Middle frontal gyrus (tissue), 1 donor: ENCODE results near the gene NOPCHAP1.
"Not testable (repeated sequence)": the region's sequence is repeated elsewhere in the genome, so short reads cannot be mapped to it uniquely, and the experiment has no call there.

ENCODE experiments used
- DNase-seq: peaks from one replicate; pipeline ENCODE4 v3.0.0-alpha.2; 2015; ENCODE audit warnings: low spot score; ENCODE audit errors: extremely low spot score

The NOPCHAP1 gene, protein sequence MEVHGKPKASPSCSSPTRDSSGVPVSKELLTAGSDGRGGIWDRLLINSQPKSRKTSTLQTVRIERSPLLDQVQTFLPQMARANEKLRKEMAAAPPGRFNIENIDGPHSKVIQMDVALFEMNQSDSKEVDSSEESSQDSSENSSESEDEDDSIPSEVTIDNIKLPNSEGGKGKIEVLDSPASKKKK

DNA sequence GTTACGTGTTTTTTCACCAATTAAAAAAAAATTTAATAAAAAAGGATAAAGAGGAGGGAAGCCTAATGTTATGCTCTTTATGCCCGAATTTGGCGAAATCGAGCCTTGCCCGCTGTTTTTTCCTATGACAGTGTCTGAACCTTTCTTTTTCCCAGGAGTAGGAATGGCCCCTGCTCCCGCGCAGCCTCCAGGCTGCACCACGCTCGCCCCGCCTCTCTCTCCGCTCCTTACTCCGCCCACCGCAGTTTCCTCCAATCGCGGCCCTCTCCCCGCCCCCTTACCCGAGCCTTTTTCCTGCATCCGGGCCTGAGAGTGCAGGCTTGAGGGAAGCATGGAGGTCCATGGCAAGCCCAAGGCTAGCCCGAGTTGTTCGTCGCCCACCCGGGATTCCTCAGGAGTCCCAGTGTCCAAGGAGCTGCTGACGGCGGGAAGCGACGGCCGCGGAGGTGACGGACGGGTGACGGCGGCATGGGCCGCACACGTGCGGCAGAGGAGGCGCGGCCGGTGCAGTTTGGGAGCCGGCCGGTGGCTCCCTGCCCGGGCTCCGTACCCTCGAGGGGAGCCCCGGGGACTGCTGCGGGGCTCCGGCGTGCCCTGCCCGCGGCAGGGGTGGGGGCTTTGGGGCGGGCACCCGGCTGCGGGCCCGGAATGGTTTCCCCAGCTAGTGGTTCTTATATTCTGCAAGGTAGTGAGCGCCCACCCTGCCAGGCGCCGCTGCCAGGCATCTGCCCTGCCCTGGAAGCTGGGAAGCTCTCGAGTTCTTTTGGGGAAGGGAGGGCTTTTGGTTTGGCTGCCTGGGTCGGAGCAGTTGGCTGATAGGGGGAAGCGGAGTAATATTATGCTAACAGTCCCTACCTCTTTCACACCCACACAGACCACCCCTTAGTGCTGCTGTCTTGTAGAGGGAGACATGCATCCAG, at the start of gene NOPCHAP1:
Gene NOPCHAP1, plus strand, starts transcription at position 295 of the 920 bp plus-strand sequence. Its CDS starts 37 bp downstream, at position 332.
- DNase-seq = peak; percentile 90

DNA sequence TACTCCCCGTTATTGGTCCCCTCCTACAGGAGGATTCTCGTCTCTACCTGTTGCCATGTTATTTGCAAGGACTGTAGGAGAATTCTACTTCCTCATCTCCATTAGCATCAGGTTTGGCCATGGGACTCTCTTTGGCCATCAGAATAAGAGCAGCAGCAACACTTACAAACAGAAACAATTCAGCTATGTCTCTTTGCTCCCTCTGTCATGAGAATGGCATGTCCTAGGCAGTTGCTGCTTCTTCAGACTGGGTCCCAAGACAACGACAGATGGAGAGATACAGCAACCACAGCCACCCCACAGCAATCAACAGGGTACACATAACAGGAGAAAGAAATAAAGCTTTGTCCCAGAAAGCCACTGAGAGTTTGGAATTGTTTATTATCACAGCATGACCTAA, 47.7 kb upstream of the NOPCHAP1 start:
- no peak for DNase-seq

DNA sequence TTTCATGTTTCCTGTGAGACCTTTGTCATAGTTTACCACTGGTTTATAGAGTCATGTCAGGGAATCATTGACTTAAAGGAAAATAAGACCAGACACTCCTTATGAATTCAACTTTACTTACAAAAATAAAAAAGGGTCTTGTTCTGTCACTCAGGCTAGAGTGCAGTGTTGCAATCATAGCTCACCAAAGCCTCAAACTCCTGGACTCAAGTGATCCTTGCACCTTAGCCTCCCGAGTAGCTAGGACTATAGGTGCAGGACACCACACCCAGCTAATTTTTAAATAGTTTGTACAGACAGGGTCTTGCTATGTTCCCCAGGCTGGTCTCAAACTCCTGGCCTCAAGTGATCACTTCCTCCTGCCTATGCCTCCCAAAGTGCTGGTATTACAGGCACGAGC, 47.0 kb upstream of the NOPCHAP1 start:
- no peak for DNase-seq

DNA sequence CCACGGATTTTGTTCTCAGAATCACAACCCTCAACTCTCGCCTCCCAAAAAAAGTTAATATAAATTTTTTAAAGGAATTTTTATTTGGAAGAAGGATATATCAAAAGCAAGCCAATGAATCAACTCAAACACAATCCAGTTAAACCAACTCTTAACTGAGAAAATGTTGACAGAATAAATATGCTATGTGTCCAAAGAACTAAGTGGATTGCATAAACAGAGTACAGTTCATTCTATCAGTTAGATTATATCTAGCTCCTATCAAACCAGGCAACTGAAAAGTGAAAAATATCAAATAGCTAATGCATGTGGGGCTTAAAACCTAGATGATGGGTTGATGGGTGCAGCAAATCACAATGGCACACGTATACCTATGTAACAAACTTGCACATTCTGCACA, 44.7 kb upstream of the NOPCHAP1 start:
- DNase-seq = no peak

DNA sequence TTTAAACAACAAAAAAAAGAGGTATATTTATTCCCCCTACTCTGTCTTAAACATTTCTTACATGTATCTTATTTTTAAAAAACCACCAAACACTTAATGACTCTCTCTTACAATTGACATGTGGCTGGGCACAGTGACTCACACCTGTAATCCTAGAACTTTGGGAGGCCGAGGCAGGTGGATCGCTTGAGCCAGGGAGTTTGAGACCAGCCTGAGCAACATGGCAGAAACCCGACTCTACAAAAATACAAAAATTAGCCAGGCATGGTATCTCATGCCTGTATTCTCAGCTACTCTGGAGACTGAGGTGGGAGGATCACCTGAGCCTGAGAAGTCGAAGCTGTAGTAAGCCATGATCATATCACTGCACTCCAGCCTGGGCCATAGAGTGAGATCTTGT, 44.0 kb upstream of the NOPCHAP1 start:
- DNase-seq = no peak

DNA sequence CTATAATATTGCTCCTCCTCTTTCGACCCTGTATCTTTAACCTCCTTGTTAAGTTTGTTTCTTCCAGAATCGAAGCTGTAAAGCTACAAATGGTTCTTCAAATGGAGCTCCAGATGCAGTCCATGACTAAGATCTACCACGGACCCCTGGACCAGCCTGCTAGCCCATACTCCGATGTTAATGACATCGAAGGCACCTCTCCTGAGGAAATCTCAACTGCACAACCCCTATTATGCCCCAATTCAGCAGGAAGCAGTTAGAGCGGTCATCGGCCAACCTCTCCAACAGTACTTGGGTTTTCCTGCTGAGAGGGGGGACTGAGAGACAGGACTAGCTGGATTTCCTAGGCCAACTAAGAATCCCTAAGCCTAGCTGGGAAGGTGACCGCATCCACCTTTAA, 42.7 kb upstream of the NOPCHAP1 start:
- DNase-seq = not testable (repeated sequence)

DNA sequence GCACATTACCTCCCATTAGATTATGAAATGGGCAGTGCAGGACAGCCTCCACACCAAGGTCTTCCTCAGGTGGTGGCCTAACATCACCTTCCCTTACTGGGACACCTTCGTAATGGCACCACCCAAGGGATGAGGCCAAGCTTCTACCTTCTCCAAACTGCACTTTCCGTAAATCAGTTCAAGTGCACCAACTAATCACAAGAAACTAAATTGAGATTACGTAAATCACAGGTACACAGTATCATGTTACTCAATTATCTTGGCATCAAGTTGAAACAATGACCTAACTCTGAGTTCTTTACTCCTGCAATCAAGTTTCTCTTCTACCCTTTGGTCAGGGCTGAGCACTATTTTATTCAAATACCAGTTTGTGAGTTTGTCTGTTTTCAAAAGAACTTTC, 41.9 kb upstream of the NOPCHAP1 start:
- no peak for DNase-seq

DNA sequence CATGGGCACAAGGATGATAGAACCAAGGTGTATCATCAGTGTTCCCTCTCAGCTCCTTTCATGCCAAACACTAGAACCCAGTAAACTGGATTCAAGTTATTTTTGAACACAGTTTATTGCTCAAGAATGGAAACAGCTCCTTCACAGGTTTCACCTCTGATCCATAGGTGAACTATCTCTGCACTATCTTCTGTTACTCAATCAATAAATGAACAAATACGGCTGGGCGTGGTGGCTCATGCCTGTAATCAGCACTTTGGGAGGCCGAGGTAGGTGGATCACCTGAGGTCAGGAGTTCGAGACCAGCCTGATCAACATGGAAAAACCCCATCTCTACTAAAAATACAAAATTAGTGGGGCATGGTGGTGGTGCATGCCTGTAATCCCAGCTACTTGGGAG, 37.4 kb upstream of the NOPCHAP1 start:
- not testable (repeated sequence) for DNase-seq

DNA sequence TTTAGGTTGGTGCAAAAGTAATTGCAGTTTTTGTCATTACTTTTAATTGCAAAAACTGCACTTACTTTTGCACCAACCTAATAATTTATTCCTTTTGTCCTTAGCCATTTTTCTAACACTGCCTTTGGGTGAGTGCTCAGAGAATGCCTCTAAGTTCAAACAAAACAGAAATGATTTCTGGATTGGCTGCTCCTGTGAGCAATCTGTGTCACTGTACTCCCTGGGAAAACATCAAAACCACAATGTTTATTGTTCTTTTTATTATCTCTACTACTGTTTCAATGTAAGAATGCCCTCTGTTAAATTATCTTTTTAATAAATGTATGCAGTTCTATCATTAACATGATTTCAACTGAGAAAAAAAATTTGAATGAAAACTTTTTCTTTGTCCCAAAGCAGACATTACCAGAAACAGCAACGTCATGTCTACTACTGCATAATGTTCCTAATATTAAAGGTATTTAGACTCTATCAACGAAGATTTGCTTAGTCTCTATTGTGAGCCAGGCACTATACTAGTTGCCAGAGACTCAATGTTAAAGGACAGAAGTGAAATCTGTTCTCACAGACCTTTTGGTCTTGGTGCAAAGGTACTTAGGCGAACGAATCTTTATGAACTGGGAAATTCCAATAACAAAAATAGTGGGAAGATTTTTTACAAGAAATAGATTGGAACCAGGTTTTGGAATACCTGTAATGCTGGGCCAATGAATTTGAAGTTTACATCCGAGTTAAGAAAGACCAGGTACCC, 34.2 kb upstream of the NOPCHAP1 start:
- no peak for DNase-seq

DNA sequence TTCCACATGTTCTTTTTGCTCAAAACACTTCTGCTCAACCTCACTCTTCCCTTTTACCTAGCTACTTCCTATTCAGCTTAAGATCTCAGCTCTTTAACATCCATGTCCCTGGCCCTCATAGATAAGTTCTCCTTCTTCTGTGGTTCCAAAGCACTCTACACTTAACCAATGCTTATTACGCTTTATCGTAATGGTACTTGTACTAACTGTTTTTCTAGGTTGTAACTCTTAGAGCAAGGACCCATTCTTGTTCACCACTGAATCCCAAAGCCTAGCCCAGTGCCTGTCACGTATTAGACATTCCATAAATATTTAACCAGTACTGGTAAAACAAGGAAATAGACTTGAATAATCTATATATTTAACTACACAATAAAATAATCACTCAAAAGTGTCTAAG, 33.3 kb upstream of the NOPCHAP1 start:
- DNase-seq = no peak

DNA sequence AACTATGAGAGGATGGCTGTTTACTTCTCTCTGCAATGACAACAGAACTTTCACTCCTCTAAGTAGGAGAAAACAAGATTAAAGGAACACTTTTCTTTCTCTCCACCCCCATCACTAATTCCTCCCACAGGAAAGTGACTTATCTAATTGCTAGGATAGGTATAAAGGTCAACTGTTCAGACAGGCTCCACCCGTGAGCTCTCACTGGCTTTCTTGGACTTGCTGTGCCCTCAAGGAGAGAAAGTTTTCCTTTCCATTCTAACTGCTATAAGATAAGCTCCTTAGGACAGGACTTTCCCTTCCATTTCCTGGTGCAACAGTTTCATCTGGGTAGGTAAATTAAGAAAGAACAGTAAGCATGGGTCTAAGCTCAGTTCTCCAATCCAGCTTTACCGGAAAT, 32.8 kb upstream of the NOPCHAP1 start:
- no peak for DNase-seq

DNA sequence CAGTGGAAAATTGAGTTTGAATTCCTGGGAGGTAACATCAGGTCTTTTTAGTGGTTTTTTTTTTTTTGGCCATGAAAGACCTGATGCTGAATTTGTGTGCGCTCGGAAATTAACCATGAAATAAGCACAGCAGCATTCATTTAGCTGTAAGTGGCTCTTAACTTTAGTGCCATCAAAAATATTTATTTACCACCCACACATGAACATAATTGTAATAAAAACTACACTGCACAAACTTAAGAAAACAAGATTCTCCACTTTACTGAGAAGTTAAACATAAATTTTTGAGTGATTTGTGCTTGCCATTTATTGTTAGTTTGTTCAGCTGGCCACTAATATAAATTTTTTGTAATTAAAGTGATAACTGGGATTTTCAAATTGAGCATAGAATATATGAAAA, 30.4 kb upstream of the NOPCHAP1 start:
- DNase-seq = no peak

DNA sequence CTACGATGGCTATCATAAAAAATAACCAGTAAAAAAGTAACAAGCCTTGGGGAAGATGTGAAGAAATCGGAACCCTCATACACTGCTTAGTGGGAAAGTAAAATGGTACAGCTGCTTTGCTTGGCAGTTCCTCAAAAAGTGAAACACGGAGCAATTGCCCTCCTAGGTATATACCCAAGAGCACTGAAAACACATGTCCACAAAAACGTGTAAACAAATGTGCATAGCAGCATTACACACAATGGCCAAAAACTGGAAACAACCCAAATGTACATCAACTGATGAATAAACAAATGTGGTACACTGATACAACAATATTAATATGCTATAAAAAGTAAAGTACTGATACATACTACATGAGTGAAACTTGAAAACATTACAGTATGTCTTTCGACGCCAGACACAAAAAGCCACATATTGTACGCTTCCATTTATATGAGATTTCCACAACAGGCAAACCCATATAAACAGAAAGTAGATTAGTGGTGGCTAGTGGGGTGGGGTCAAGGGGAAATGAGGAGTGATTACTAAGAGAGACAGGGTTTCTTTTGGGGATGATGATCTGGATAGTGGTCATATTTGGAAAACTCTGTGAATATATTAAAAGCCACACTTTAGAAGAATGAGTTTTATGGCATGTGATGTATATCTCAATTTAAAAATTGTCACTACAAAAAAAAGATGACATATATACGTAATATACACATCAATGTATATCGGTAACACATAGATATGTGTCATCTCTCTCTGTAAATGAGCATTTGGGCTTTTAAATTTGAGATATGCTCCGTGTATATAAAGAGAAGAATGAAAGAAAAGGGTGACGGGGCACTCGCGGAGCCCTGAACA, 29.0 kb upstream of the NOPCHAP1 start:
- no peak for DNase-seq

DNA sequence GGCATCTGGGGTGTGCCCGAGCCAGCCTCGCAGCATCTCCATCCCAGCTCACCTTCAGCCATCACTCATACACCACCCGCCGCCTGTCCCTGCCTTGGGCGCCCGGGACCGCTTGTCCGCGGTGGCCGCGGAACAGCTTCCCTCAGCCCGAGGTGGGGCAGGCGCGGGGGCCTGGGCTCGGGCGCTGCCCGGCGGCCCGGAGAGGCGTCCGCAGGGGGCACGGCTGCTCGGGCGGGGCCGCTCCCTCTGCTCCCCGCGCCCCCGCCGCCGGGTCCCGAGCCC, 28.5 kb upstream of the NOPCHAP1 start:
- no peak for DNase-seq

DNA sequence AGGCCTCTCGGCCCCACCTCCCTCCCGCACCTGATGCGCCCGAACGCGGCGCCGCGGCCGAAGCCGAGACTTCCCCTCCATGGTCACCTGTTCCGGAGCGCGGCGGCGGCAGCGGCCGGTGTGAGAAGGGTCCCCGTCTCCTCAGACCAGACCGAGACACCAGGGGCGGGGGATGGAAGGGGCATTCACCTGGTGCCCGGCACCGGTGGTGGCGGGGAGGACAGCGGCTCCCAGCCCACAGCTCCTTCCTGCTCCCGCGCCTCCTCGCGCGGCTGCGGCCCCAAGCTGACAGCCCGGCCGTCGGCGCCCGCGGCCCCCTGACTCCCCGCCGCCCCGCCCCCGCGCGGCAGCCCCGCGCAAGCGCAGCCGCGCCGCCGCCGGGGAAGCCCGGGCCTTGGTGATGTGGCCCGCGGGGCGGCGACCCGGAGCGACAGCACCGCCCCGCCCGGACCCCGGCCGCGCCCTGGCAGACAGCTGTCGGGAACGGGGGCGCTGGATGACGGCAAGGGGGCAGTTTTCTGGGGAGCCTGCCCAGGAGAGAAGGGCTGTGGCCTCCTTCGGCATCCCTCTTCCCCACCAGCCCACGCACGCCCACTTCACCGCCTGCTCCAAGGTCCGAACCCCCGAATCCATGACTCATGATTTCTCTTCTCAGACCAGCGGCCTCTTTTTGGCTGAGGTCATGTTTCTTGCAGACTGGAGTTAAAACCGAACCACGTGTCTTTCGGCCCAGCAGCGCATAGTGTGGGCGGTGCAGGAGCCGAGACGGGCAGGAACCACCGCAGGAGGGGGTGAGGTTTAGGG, 27.9 kb upstream of the NOPCHAP1 start, which contains the start of gene SLC41A2:
Gene SLC41A2, minus strand, starts transcription at position 290 of the 804 bp plus-strand sequence. CDS start 29,763 bp downstream, outside the sequence.
- no peak for DNase-seq

DNA sequence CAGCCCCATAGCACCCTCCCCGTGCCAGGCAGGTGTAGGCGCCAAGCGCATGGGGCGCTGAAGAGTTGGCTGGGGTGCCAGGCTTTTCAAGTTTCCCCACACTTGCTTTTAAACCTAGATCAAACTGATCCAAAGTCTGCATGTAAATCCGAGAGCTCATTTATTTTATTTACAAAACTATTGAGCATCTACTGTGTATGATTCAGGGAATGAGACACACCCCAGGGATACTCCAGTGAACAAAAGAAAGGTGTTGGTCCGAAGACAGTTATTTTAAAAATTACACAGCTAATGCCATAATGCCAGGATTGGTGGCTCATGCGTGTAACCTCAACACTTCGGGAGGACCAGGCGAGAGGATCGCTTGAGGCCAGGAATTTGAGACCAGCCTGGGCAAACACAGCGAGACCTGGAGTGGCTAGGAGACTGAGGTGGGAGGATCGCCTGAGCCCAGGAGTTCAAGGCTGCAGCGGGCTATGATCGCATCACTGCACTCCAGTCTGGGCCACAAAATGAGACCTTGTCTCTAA, 27.2 kb upstream of the NOPCHAP1 start:
- no peak for DNase-seq

DNA sequence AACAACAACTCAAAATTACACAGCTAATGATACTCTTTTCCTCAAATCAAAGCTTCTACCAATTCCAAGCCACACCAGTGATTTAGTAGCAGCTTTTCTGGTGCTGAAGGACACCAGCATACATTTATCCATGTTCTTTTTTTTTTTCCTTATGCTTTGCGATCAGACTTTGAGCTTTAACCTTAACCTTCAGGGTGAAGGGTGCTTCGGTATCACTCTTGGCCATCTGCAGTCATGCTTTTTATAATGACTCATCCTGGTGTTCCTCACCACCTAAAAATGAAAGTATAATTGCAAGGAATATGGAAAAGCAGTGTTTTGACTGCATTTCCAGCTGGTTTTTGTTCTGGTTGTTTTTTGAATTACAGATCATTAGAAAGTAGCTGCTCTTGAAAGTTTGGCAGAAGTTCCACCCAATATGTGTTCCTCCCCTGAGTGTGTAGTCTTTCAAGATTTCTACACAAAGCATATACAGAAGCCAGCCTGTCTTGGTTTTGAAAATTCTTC, 26.7 kb upstream of the NOPCHAP1 start:
- no peak for DNase-seq

DNA sequence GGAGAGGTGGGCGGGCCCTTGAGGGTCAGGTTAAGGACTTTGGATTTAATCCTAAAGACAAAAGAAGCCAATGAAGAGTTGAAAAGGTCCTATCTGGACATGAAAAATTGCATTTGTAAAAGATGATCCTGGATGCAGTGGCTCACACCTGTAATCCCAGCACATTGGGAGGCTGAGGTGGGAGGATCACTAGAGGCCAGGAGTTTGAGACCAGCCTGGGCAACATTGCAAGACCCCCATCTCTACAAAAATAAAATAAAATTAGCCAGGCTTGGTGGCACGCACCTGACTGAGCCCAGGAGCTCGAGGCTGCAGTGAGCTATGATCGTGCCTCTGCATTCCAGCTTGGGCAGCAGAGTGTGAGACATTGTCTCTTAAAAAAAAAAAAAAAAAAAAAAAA, 25.7 kb upstream of the NOPCHAP1 start:
- DNase-seq = no peak

DNA sequence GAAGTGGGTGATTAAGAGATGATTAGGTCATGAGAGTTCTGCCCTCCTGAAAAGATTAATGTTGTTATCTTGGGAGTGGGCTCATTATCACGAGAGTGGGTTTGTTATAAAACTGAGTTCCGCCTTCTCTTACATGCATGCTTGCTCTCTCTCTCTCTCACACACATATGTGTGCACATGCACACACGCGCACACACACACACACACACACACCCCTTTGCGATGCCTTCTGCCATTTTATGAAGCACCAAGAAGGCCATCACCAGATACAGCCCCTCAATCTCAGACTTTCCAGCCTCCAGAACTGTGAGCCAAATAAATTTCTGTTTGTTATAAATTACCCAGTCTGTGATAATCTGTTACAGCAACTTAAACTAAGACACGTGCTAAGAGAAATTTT, 22.4 kb upstream of the NOPCHAP1 start:
- no peak for DNase-seq
